Esophagus (tissue), 2 donors: ENCODE measurements around the gene DPEP3. TPM values are rescaled to one million over a fixed set of nuclear protein-coding genes. Genes with fewer than 3 reads are reported as not detected.
"Not testable (repeated sequence)": the region's sequence is repeated elsewhere in the genome, so short reads cannot be mapped to it uniquely, and the experiment has no call there.

Experiments
- H3K27ac ChIP-seq, 2 donors: one replicate each; pipeline ENCODE4 v1.5.1; 2013; ENCODE audit warnings: low read depth in 2 of 2, mild to moderate bottlenecking in 2 of 2, inconsistent platforms in 1 of 2, low read length in 1 of 2, moderate library complexity in 1 of 2
- H3K27me3 ChIP-seq, 2 donors: one replicate each; pipeline ENCODE4 v1.6.1; 2013; ENCODE audit warnings: low read length in 2 of 2, control low read depth in 1 of 2, mild to moderate bottlenecking in 1 of 2; ENCODE audit not compliant: insufficient read depth in 2 of 2, control insufficient read depth in 1 of 2
- H3K36me3 ChIP-seq, 2 donors: one replicate each; pipeline ENCODE4 v1.6.1; 2013; ENCODE audit warnings: low read length in 1 of 2; ENCODE audit not compliant: control insufficient read depth in 2 of 2, insufficient read depth in 2 of 2
- H3K4me1 ChIP-seq, 2 donors: one replicate each; pipeline ENCODE4 v1.6.1; 2013; ENCODE audit warnings: low read length in 1 of 2; ENCODE audit not compliant: control insufficient read depth in 2 of 2, insufficient read depth in 2 of 2
- H3K4me3 ChIP-seq, 2 donors: one replicate each; pipeline ENCODE4 v1.5.1; 2013; ENCODE audit warnings: low read length in 2 of 2, mild to moderate bottlenecking in 2 of 2, low read depth in 1 of 2, moderate library complexity in 1 of 2
- H3K9me3 ChIP-seq, 2 donors: one replicate each; pipeline ENCODE4 v1.6.1; 2013; ENCODE audit warnings: mild to moderate bottlenecking in 2 of 2, low read depth in 1 of 2, low read length in 1 of 2, moderate library complexity in 1 of 2; ENCODE audit not compliant: control insufficient read depth in 2 of 2, insufficient read depth in 1 of 2
- WGBS, 2 donors: extraction: QIAGEN DNeasy Blood & Tissue Kit; methylation state at CpG; one replicate each; pipeline ENCODE4 v1.1.7; 2013; 5-methylcytosine and 5-hydroxymethylcytosine counted together
- polyA plus RNA-seq, 2 donors: library from polyadenylated mRNA; stranded (reverse); fragments of 200-250 nt; gene quantifications; one replicate each; pipeline ENCODE4 v1.2.3, GENCODE V29; 2013
- donor health status: healthy with polysubstance abuse.
- donor health status: Bipolar disorder and iron deficiency.

Gene DPEP3
- polyA plus RNA-seq, 2 donors: 0.01 TPM; not detected in 1

- H3K9me3 ChIP-seq: no peaks in the 10 kb centered on the region
- no peaks in the 10 kb centered on the region for H3K36me3 ChIP-seq
- H3K27ac ChIP-seq: no peak overlapping the region
- H3K27me3 ChIP-seq: no peaks in the 10 kb centered on the region
- no peak overlapping the region for H3K4me3 ChIP-seq
- 93 to 95% methylated on average over 49 of the region's 49 CpGs for WGBS, 2 donors
- peaks cover 0 to 2% of the 10 kb centered on the region in 2 donors for H3K4me1 ChIP-seq
Measured at GRCh38 chr16:67982011-67982696, 1.9 kb upstream of the DPEP3 start.

- Histone ChIP-seq H3K4me3 (no peak overlapping the region), H3K27me3 (no peaks in the 10 kb centered on the region), H3K27ac (no peak overlapping the region), H3K4me1 (no peaks in the 10 kb centered on the region), H3K36me3 (no peaks in the 10 kb centered on the region), H3K9me3 (no peaks in the 10 kb centered on the region)
- WGBS, 2 donors: 78 to 85% methylated on average over 9 of the region's 9 CpGs
Measured at GRCh38 chr16:67977469-67978227, 2.7 kb downstream of the DPEP3 start.

- H3K27me3 ChIP-seq: no peaks in the 10 kb centered on the region
- H3K4me1 ChIP-seq: no peaks in the 10 kb centered on the region
- H3K9me3 ChIP-seq: no peaks in the 10 kb centered on the region
- 66 to 74% methylated on average over 5 of the region's 5 CpGs for WGBS, 2 donors
- H3K4me3 ChIP-seq: no peak overlapping the region
- no peak overlapping the region for H3K27ac ChIP-seq
- no peaks in the 10 kb centered on the region for H3K36me3 ChIP-seq
Measured at GRCh38 chr16:67977005-67977404, 3.3 kb downstream of the DPEP3 start.

- H3K27ac ChIP-seq: no peak overlapping the region
- no peaks in the 10 kb centered on the region for H3K9me3 ChIP-seq
- no peaks in the 10 kb centered on the region for H3K4me1 ChIP-seq
- H3K4me3 ChIP-seq: no peak overlapping the region
- 92 to 94% methylated on average over 2 of the region's 2 CpGs for WGBS, 2 donors
- no peaks in the 10 kb centered on the region for H3K36me3 ChIP-seq
- no peaks in the 10 kb centered on the region for H3K27me3 ChIP-seq
Measured at GRCh38 chr16:67976205-67976604, 4.1 kb downstream of the DPEP3 start.

GRCh38 chr16:67975321-67976105 is 4.8 kb downstream of the DPEP3 start:
- 73 to 74% methylated on average over 14 of the region's 14 CpGs for WGBS, 2 donors
- Histone ChIP-seq H3K27ac (no peak overlapping the region), H3K27me3 (no peaks in the 10 kb centered on the region), H3K4me1 (no peaks in the 10 kb centered on the region), H3K9me3 (no peaks in the 10 kb centered on the region), H3K4me3 (no peak overlapping the region), H3K36me3 (no peaks in the 10 kb centered on the region)

- not testable (repeated sequence) for H3K27me3 ChIP-seq, H3K27ac ChIP-seq, H3K36me3 ChIP-seq, H3K4me3 ChIP-seq, H3K9me3 ChIP-seq, H3K4me1 ChIP-seq
- WGBS, 2 donors: 89 to 93% methylated on average over 7 of the region's 7 CpGs
Measured at GRCh38 chr16:67972285-67972684, 8.0 kb downstream of the DPEP3 start.

- H3K9me3 ChIP-seq: no peaks in the 10 kb centered on the region
- 88 to 94% methylated on average over 9 of the region's 9 CpGs for WGBS, 2 donors
- H3K4me1 ChIP-seq: peaks cover 6 to 14% of the 10 kb centered on the region in 2 donors
- H3K27ac ChIP-seq: no peak overlapping the region
- H3K27me3 ChIP-seq: no peaks in the 10 kb centered on the region
- no peaks in the 10 kb centered on the region for H3K36me3 ChIP-seq
- H3K4me3 ChIP-seq: no peak overlapping the region
Measured at GRCh38 chr16:67971111-67971510, 9.2 kb downstream of the DPEP3 start.

GRCh38 chr16:67969254-67970039 is 10.9 kb downstream of the DPEP3 start:
- H3K27me3 ChIP-seq: no peaks in the 10 kb centered on the region
- H3K4me1 ChIP-seq: peaks cover 6 to 20% of the 10 kb centered on the region in 2 donors
- H3K9me3 ChIP-seq: no peaks in the 10 kb centered on the region
- peak overlapping the region; percentile 80 to 95 for H3K27ac ChIP-seq
- no peaks in the 10 kb centered on the region for H3K36me3 ChIP-seq
- 42 to 43% methylated on average over 40 of the region's 40 CpGs for WGBS, 2 donors
- H3K4me3 ChIP-seq: peak overlapping the region; percentile 69 to 82
